Activated CD4-positive, alpha-beta T cell treated with anti-CD3 and anti-CD28 coated beads, Interleukin-2, Interleukin-4, amounts not matched to agents 100 ng/mL and 50 ng/mL, durations not matched to agents 16 hours and 8 hours (primary cell): ENCODE measurements around the gene SEPTIN2.
A peak's percentile ranks its signal among the peaks of the same experiment; 100 is the strongest.
"Not testable (repeated sequence)": the region's sequence is repeated elsewhere in the genome, so short reads cannot be mapped to it uniquely, and the experiment has no call there.

Source experiments
- DNase-seq: peaks from one replicate; pipeline ENCODE4 v3.0.0-alpha.2; 2020; ENCODE audit warnings: low spot score

SEPTIN2 gene

GRCh38 chr2:241314226-241315092, 1.3 kb upstream of the SEPTIN2 start:
- no peak for DNase-seq

GRCh38 chr2:241315093-241315878, 439 bp upstream of the SEPTIN2 start, which contains the start of gene HDLBP:
HDLBP (minus strand) TSS chr2:241315672; CDS start chr2:241266869, 48,803 bp downstream.
- DNase-seq = peak; percentile 100

- DNase-seq = no peak
Observed at GRCh38 chr2:241316825-241317224, 1.1 kb downstream of the SEPTIN2 start.

GRCh38 chr2:241317391-241317790, 1.7 kb downstream of the SEPTIN2 start:
- no peak for DNase-seq

GRCh38 chr2:241318830-241319229, 3.1 kb downstream of the SEPTIN2 start:
- not testable (repeated sequence) for DNase-seq

- no peak for DNase-seq
Observed at GRCh38 chr2:241320394-241320793, 4.7 kb downstream of the SEPTIN2 start.

- DNase-seq = no peak
Observed at GRCh38 chr2:241321033-241321432, 5.3 kb downstream of the SEPTIN2 start.

GRCh38 chr2:241321886-241322285, 6.2 kb downstream of the SEPTIN2 start:
- DNase-seq = no peak

GRCh38 chr2:241323778-241324177, 8.1 kb downstream of the SEPTIN2 start:
- DNase-seq = no peak

GRCh38 chr2:241324775-241325174, 9.1 kb downstream of the SEPTIN2 start:
- DNase-seq = no peak

GRCh38 chr2:241325257-241325656, 9.5 kb downstream of the SEPTIN2 start:
- DNase-seq = no peak

GRCh38 chr2:241329669-241330615, 14.2 kb downstream of the SEPTIN2 start:
- DNase-seq = no peak

- no peak for DNase-seq
Observed at GRCh38 chr2:241330616-241330981, 14.9 kb downstream of the SEPTIN2 start.

- DNase-seq = no peak
Observed at GRCh38 chr2:241334813-241335212, 19.1 kb downstream of the SEPTIN2 start.

- DNase-seq = no peak
Observed at GRCh38 chr2:241339839-241340630, 24.3 kb downstream of the SEPTIN2 start.

GRCh38 chr2:241340631-241341163, 25.0 kb downstream of the SEPTIN2 start:
- DNase-seq = no peak

GRCh38 chr2:241344925-241345651, 29.4 kb downstream of the SEPTIN2 start:
- DNase-seq = no peak

GRCh38 chr2:241349941-241350340, 34.2 kb downstream of the SEPTIN2 start:
- DNase-seq = no peak

- no peak for DNase-seq
Observed at GRCh38 chr2:241350530-241350877, 34.8 kb downstream of the SEPTIN2 start.
